Prostate gland (tissue), 2 donors: ENCODE results near the gene NTN1.

Experiments
- POLR2A ChIP-seq: fragments of 450-650 bp; IDR thresholded peaks from one replicate; pipeline ENCODE4 v1.6.1; 2016; ENCODE audit warnings: antibody characterized with exemption, mild to moderate bottlenecking
- TF ChIP-seq, protein P1 (sequence below), 4 experiments: fragments of 200-600 bp in 2 of 4; fragments of 450-650 bp in 2 of 4; sonication (generic) in 2 of 4; IDR thresholded peaks; 1 replicate in 3 of 4; 2 replicates in 1 of 4; pipeline ENCODE4 v1.5.1; 2016 to 2019; ENCODE audit warnings: antibody characterized with exemption in 4 of 4, mild to moderate bottlenecking in 2 of 4, moderate library complexity in 2 of 4

DNA sequence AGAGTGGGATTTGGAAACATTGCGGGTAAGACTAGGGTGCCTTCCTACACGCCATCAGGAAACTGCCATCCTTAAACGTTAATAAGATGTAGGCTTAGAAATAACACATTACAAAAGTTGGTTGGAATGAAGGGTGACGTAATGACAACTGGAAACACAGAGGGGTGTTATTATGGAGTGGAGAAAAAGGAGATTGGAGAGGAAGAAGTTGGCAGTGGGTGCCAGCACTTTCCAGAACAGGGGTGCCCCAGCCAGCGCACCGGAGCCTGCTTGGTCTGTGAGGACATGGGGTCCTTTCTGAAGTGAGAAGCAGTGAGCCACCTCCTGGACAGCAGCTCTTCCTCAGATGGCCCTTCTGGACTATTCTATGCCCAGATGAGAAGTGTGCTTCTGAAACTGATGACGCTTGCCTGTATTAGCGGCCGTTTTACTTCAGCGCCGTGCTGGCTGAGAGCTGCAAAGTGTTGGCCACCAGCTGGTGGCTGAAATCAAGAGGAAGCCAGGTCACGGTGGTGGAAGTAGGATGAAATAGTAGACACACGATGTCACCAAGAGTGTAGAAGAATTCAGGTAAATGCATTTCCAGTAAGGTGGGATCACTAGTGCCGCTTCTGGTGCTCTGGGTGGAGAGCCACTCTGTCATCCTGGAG, 244.8 kb downstream of the NTN1 start:
- TF ChIP-seq POLR2A, result no peak
- TF ChIP-seq, protein P1, sequence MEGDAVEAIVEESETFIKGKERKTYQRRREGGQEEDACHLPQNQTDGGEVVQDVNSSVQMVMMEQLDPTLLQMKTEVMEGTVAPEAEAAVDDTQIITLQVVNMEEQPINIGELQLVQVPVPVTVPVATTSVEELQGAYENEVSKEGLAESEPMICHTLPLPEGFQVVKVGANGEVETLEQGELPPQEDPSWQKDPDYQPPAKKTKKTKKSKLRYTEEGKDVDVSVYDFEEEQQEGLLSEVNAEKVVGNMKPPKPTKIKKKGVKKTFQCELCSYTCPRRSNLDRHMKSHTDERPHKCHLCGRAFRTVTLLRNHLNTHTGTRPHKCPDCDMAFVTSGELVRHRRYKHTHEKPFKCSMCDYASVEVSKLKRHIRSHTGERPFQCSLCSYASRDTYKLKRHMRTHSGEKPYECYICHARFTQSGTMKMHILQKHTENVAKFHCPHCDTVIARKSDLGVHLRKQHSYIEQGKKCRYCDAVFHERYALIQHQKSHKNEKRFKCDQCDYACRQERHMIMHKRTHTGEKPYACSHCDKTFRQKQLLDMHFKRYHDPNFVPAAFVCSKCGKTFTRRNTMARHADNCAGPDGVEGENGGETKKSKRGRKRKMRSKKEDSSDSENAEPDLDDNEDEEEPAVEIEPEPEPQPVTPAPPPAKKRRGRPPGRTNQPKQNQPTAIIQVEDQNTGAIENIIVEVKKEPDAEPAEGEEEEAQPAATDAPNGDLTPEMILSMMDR (IDR thresholded peaks at IDR 0.05), result no peak
